Spleen (tissue), 7 donors: Measurements from ENCODE around the gene TTC28.

Experiments
- CTCF ChIP-seq, 11 experiments: fragments of 200-600 bp in 7 of 11; fragments of 450-650 bp in 4 of 11; sonication (generic) in 4 of 11; IDR thresholded peaks in 8 of 11; conservative IDR thresholded peaks in 3 of 11; 1 replicate in 7 of 11; 2 replicates in 4 of 11; pipeline versions ENCODE4 v1.4.0 to v1.8.0; 2016 to 2021; ENCODE audit warnings: antibody characterized with exemption in 11 of 11, inconsistent platforms in 4 of 11, mild to moderate bottlenecking in 1 of 11
- POLR2A ChIP-seq, 3 donors: fragments of 450-650 bp; IDR thresholded peaks; one replicate each; pipeline ENCODE4 v1.5.1; 2017; ENCODE audit warnings: antibody characterized with exemption in 3 of 3, mild to moderate bottlenecking in 1 of 3
- POLR2AphosphoS5 ChIP-seq, 3 donors: sonication (generic); formaldehyde crosslinking; IDR thresholded peaks; one replicate each; pipeline ENCODE4 v1.5.1; 2017; ENCODE audit warnings: antibody characterized with exemption in 3 of 3
- donor health status: DM: no; HTN: no; CAD: no; lungs with moderate emphysema.
- donor health status: DM: no; HTN: no; CAD: no.
- donor health status: DM: no; HTN: no; CAD: no.

GRCh38 chr22:28465841-28466240 is 213.8 kb downstream of the TTC28 start:
- TF ChIP-seq CTCF (IDR thresholded peaks at IDR 0.05 in 8 of 11, conservative IDR thresholded peaks at IDR 0.05 in 3 of 11) (no peak), POLR2AphosphoS5 (IDR thresholded peaks at IDR 0.05) (no peak), POLR2A (IDR thresholded peaks at IDR 0.05) (no peak)
